ENCODE results near the gene EPS8. TPM values are rescaled to one million over a fixed set of nuclear protein-coding genes. Genes with fewer than 3 reads are reported as not detected.

The EPS8 gene
- total and polyA plus RNA-seq, 2 experiments from 2014 or later = 3.1 to 6.0 TPM

DNA sequence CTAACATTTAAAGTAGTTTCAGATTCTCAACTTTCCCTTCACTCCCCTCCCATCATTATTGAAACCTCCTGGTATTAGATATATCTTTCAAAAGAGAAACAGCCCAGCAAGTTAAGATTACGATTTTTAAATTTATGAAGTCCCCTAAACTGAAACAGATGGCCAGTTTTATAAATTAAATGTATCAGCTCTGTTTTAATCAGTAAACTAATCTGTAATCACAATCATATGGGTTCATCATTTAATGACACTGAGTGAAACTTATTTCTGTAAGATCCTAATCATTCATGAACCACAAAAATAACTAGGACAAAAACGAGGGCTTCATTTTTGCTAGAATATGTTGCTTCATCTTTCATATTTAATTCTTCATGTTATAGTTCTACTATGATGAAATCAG lies 137.8 kb downstream of the EPS8 start:
- Histone ChIP-seq H3K4me3 (no peak overlapping the region), H3K27ac (no peak overlapping the region), H3K36me3 (no peaks in the 10 kb centered on the region), H3K4me1 (ENCODE audit: low read depth) (no peaks in the 10 kb centered on the region), H3K27me3 (no peaks in the 10 kb centered on the region), H3K9me3 (ENCODE audit: low read depth) (no peaks in the 10 kb centered on the region)
- TF ChIP-seq, protein P1, sequence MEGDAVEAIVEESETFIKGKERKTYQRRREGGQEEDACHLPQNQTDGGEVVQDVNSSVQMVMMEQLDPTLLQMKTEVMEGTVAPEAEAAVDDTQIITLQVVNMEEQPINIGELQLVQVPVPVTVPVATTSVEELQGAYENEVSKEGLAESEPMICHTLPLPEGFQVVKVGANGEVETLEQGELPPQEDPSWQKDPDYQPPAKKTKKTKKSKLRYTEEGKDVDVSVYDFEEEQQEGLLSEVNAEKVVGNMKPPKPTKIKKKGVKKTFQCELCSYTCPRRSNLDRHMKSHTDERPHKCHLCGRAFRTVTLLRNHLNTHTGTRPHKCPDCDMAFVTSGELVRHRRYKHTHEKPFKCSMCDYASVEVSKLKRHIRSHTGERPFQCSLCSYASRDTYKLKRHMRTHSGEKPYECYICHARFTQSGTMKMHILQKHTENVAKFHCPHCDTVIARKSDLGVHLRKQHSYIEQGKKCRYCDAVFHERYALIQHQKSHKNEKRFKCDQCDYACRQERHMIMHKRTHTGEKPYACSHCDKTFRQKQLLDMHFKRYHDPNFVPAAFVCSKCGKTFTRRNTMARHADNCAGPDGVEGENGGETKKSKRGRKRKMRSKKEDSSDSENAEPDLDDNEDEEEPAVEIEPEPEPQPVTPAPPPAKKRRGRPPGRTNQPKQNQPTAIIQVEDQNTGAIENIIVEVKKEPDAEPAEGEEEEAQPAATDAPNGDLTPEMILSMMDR (IDR thresholded peaks at IDR 0.05; ENCODE audit: low read depth, low read length) = no peak
- DNase-seq (ENCODE audit: low read depth in 1 of 2, low spot score in 1 of 2) = no peak

DNA sequence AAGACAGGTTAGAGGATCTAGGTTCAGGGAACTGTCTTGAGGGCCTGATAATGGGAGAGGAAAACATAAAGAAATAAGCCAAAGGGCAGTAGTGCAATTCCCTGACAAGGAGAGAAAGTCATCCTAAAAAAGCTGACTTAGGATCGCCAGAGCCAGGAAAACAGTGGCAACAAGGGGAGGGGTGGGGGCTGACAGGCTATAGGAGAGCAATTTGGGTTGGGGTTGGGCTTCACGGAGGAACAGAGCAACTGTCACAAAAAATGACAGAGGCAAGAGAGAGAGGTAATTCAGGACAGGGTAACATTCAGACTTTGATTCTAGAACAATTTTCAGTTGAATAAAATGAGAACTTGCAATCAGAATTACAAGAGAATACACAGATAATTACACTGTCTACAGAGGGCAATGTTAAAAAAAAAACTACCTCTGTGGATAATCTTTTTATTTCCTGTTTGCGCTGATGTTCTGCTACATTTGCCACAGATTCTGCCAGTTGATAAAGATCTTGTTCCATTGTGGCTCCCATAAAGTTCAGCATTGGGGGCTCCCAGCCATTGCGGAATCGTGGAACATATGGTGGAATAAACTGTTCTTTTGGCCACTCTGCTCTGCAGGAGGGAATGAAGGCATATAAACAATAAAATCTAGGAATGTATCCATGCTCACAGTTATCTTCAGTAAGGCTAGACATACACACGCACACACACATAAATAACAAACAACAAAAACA lies 138.6 kb downstream of the EPS8 start:
- TF ChIP-seq, protein P1 (IDR thresholded peaks at IDR 0.05; ENCODE audit: low read depth, low read length) = no peak
- H3K9me3 ChIP-seq (ENCODE audit: low read depth) = no peaks in the 10 kb centered on the region
- no peak overlapping the region for H3K4me3 ChIP-seq
- DNase-seq (ENCODE audit: low read depth in 1 of 2, low spot score in 1 of 2) = no peak
- H3K4me1 ChIP-seq (ENCODE audit: low read depth) = no peaks in the 10 kb centered on the region
- H3K27ac ChIP-seq = no peak overlapping the region
- H3K27me3 ChIP-seq = no peaks in the 10 kb centered on the region
- H3K36me3 ChIP-seq = no peaks in the 10 kb centered on the region

DNA sequence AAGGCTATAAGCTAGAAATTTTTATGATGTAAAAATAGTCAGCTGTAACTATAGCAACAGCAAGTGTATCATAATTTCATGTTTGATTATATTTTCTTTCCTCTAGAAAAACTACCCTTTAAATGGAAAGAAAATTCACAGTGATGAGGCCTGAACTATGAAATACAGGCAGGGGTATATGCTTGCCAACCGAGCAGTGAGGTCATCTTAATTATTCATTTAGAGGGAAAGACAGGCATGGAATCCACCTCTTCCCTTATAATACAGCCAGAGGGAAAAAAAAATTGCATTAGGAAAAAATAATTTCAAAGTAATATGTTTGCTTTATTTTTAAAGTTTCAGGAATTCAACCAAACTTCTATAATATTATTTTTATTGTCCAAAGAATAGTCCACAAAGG lies 139.8 kb downstream of the EPS8 start:
- Histone ChIP-seq H3K36me3 (no peaks in the 10 kb centered on the region), H3K27me3 (no peaks in the 10 kb centered on the region), H3K27ac (no peak overlapping the region), H3K4me3 (no peak overlapping the region), H3K4me1 (ENCODE audit: low read depth) (no peaks in the 10 kb centered on the region), H3K9me3 (ENCODE audit: low read depth) (no peaks in the 10 kb centered on the region)
- DNase-seq (ENCODE audit: low read depth in 1 of 2, low spot score in 1 of 2) = no peak
- TF ChIP-seq, protein P1 (IDR thresholded peaks at IDR 0.05; ENCODE audit: low read depth, low read length) = no peak

DNA sequence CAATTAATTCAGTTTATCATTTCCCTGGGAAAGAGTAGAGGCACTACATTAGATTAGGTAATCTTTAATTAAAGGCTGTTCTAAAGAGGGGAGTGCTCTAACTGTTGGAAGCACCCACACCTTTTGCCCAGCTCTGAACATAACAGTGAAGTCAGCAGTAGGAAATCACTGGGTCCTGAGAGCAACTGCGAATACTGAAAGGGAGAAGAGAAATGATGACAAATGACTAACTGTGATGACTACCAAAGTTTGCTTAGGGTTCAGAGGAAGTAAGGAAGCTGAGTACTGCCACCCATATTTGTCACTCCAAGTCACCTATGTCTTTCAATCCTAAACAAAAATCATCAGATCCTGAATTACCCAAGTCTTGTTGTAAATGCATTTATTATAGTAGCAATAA lies 140.6 kb downstream of the EPS8 start:
- DNase-seq (ENCODE audit: low read depth in 1 of 2, low spot score in 1 of 2) = no peak
- H3K4me1 ChIP-seq (ENCODE audit: low read depth) = no peaks in the 10 kb centered on the region
- TF ChIP-seq, protein P1 (IDR thresholded peaks at IDR 0.05; ENCODE audit: low read depth, low read length) = no peak
- H3K36me3 ChIP-seq = no peaks in the 10 kb centered on the region
- no peak overlapping the region for H3K27ac ChIP-seq
- H3K27me3 ChIP-seq = no peaks in the 10 kb centered on the region
- no peak overlapping the region for H3K4me3 ChIP-seq
- H3K9me3 ChIP-seq (ENCODE audit: low read depth) = no peaks in the 10 kb centered on the region

DNA sequence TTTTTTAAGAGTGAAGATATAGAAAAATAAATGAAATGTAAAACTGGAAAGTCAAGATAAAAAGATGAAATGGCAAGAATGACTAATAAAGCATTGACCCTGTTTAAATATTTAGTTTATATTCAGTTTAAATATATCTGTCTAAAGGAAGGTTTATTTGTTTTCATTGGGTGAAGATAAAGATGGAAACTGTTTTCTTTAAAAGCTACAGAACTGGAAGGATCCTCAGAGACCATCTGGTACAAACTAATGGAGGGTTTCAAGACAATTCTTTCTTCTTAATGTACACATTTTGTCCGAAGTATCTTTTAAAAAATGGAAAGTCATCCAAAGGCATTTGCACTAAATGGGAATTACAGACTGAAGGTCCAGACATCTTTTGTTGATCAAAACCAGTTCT lies 142.6 kb downstream of the EPS8 start:
- Histone ChIP-seq H3K4me1 (ENCODE audit: low read depth) (no peaks in the 10 kb centered on the region), H3K9me3 (ENCODE audit: low read depth) (no peaks in the 10 kb centered on the region), H3K4me3 (no peak overlapping the region), H3K36me3 (no peaks in the 10 kb centered on the region), H3K27me3 (no peaks in the 10 kb centered on the region), H3K27ac (no peak overlapping the region)
- no peak for DNase-seq (ENCODE audit: low read depth in 1 of 2, low spot score in 1 of 2)
- TF ChIP-seq, protein P1 (IDR thresholded peaks at IDR 0.05; ENCODE audit: low read depth, low read length) = no peak
